PC-9 (cell line): ENCODE data around the gene RBMS3.

Source experiments
- CTCF ChIP-seq: fragments of 200-600 bp; sonication (generic); conservative IDR thresholded peaks from 2 replicates; pipeline ENCODE4 v1.6.1; 2017; ENCODE audit warnings: mixed run types, antibody characterized with exemption, mild to moderate bottlenecking, moderate library complexity
- EZH2 ChIP-seq: fragments of 200-600 bp; sonication (generic); IDR thresholded peaks from 2 replicates; pipeline ENCODE4 v1.8.0; 2017; ENCODE audit warnings: antibody characterized with exemption, low read depth

- no peak for TF ChIP-seq CTCF
- no peak for TF ChIP-seq EZH2
Observed at GRCh38 chr3:30003741-30004140, 722.9 kb downstream of the RBMS3 start.
